ENCODE measurements around the gene PAPOLG. TPM values are rescaled to one million over a fixed set of nuclear protein-coding genes. Genes with fewer than 3 reads are reported as not detected.

PAPOLG gene
- total RNA-seq, 4 donors from 2014 or later: 7.7 to 32.1 (median 15.0) TPM

- Histone ChIP-seq H3K27ac (no peak overlapping the region), H3K4me3 (no peak overlapping the region), H3K4me1 (no peaks in the 10 kb centered on the region), H3K36me3 (no peaks in the 10 kb centered on the region), H3K9me3 (no peaks in the 10 kb centered on the region), H3K27me3 (no peaks in the 10 kb centered on the region)
- intact Hi-C loops (cut with DNase I; ENCODE audit: low total_unique reads): no loop called here
- DNase-seq: no peak
- no peak for TF ChIP-seq POLR2A (IDR thresholded peaks at IDR 0.05)
- TF ChIP-seq, protein P1, sequence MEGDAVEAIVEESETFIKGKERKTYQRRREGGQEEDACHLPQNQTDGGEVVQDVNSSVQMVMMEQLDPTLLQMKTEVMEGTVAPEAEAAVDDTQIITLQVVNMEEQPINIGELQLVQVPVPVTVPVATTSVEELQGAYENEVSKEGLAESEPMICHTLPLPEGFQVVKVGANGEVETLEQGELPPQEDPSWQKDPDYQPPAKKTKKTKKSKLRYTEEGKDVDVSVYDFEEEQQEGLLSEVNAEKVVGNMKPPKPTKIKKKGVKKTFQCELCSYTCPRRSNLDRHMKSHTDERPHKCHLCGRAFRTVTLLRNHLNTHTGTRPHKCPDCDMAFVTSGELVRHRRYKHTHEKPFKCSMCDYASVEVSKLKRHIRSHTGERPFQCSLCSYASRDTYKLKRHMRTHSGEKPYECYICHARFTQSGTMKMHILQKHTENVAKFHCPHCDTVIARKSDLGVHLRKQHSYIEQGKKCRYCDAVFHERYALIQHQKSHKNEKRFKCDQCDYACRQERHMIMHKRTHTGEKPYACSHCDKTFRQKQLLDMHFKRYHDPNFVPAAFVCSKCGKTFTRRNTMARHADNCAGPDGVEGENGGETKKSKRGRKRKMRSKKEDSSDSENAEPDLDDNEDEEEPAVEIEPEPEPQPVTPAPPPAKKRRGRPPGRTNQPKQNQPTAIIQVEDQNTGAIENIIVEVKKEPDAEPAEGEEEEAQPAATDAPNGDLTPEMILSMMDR (IDR thresholded peaks at IDR 0.05): no peak
These were observed 62.2 kb downstream of the PAPOLG start for GRCh38 chr2:60818272-60818671.

- Histone ChIP-seq H3K36me3 (no peaks in the 10 kb centered on the region), H3K4me1 (no peaks in the 10 kb centered on the region), H3K4me3 (no peak overlapping the region), H3K9me3 (no peaks in the 10 kb centered on the region), H3K27ac (no peak overlapping the region), H3K27me3 (no peaks in the 10 kb centered on the region)
- no peak for TF ChIP-seq POLR2A (IDR thresholded peaks at IDR 0.05)
- TF ChIP-seq, protein P1 (IDR thresholded peaks at IDR 0.05): no peak
- intact Hi-C loops (cut with DNase I; ENCODE audit: low total_unique reads): no loop called here
- no peak for DNase-seq
These were observed 63.2 kb downstream of the PAPOLG start for GRCh38 chr2:60819155-60819862.

- H3K4me3 ChIP-seq: no peak overlapping the region
- DNase-seq: no peak
- no peaks in the 10 kb centered on the region for H3K36me3 ChIP-seq
- TF ChIP-seq, protein P1 (IDR thresholded peaks at IDR 0.05): no peak
- no peak for TF ChIP-seq POLR2A (IDR thresholded peaks at IDR 0.05)
- H3K9me3 ChIP-seq: no peaks in the 10 kb centered on the region
- no peak overlapping the region for H3K27ac ChIP-seq
- no peaks in the 10 kb centered on the region for H3K27me3 ChIP-seq
- intact Hi-C loops (cut with DNase I; ENCODE audit: low total_unique reads): no loop called here
- H3K4me1 ChIP-seq: no peaks in the 10 kb centered on the region
These were observed 63.9 kb downstream of the PAPOLG start for GRCh38 chr2:60819936-60820335.

GRCh38 chr2:60820416-60821132 is 64.5 kb downstream of the PAPOLG start:
- no peak for DNase-seq
- H3K9me3 ChIP-seq: no peaks in the 10 kb centered on the region
- TF ChIP-seq, protein P1 (IDR thresholded peaks at IDR 0.05): no peak
- TF ChIP-seq POLR2A (IDR thresholded peaks at IDR 0.05): no peak
- H3K4me1 ChIP-seq: no peaks in the 10 kb centered on the region
- no peaks in the 10 kb centered on the region for H3K36me3 ChIP-seq
- H3K27ac ChIP-seq: no peak overlapping the region
- H3K27me3 ChIP-seq: no peaks in the 10 kb centered on the region
- H3K4me3 ChIP-seq: no peak overlapping the region
- intact Hi-C loops (cut with DNase I; ENCODE audit: low total_unique reads): no loop called here

DNA sequence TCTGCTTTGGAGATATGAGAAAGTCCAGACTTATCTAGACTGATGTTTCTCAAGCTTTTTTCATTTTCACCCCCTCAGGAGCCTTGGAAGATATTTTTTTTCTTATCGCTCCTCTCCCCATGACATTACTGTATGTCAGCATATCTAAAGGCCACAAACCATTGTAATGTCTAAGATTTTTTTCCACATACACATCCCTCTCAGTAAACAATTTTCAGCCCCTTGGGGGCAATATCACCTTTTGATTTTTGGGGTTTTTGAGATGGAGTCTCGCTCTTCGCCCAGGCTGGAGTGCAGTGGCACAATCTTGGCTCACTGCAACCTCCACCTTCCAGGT is 65.0 kb downstream of the PAPOLG start:
- DNase-seq: no peak
- Histone ChIP-seq H3K9me3 (no peaks in the 10 kb centered on the region), H3K27ac (no peak overlapping the region), H3K27me3 (no peaks in the 10 kb centered on the region), H3K4me1 (no peaks in the 10 kb centered on the region), H3K36me3 (no peaks in the 10 kb centered on the region), H3K4me3 (no peak overlapping the region)
- intact Hi-C loops (cut with DNase I; ENCODE audit: low total_unique reads): no loop called here
- TF ChIP-seq POLR2A (IDR thresholded peaks at IDR 0.05): no peak
- TF ChIP-seq, protein P1 (IDR thresholded peaks at IDR 0.05): no peak
